H9 (cell line): Measurements from ENCODE around the gene DOCK7. TPM values are rescaled to one million over a fixed set of nuclear protein-coding genes. Genes with fewer than 3 reads are reported as not detected.

ENCODE experiments used
- DNase-seq: peaks from one replicate; pipeline ENCODE4 v3.0.0-alpha.2; 2017
- H2AFZ ChIP-seq: one replicate; pipeline ENCODE4 v1.6.1; 2013; ENCODE audit warnings: mild to moderate bottlenecking, low read length, control low read depth, moderate library complexity
- H2AK5ac ChIP-seq: 2 replicates; pipeline ENCODE4 v1.6.1; 2013; ENCODE audit warnings: low read length, control low read depth, mixed read lengths; ENCODE audit not compliant: insufficient read length
- H2BK120ac ChIP-seq: one replicate; pipeline ENCODE4 v1.6.1; 2013; ENCODE audit warnings: low read depth, mild to moderate bottlenecking, low read length, control low read depth, inconsistent platforms; ENCODE audit not compliant: poor library complexity, severe bottlenecking
- H2BK12ac ChIP-seq: 2 replicates; pipeline ENCODE4 v1.6.1; 2013; ENCODE audit warnings: low read length, control low read depth, mixed read lengths, low read depth; ENCODE audit not compliant: insufficient read length
- H2BK15ac ChIP-seq: 2 replicates; pipeline ENCODE4 v1.6.1; 2013; ENCODE audit warnings: low read depth, low read length, control low read depth
- H2BK20ac ChIP-seq: one replicate; pipeline ENCODE4 v1.6.1; 2013; ENCODE audit warnings: low read depth, mild to moderate bottlenecking, low read length, control low read depth, inconsistent platforms; ENCODE audit not compliant: poor library complexity, severe bottlenecking
- H2BK5ac ChIP-seq: 2 replicates; pipeline ENCODE4 v1.6.1; 2013; ENCODE audit warnings: low read length, control low read depth, mixed read lengths; ENCODE audit not compliant: insufficient read length
- H3K14ac ChIP-seq: 2 replicates; pipeline ENCODE4 v1.6.1; 2013; ENCODE audit warnings: low read length, control low read depth; ENCODE audit not compliant: insufficient read depth
- H3K18ac ChIP-seq: 2 replicates; pipeline ENCODE4 v1.6.1; 2013; ENCODE audit warnings: low read depth, mild to moderate bottlenecking, mixed read lengths, low read length, control low read depth; ENCODE audit not compliant: insufficient read length
- H3K23ac ChIP-seq: 2 replicates; pipeline ENCODE4 v1.6.1; 2013; ENCODE audit warnings: low read length, control low read depth, mixed read lengths, low read depth; ENCODE audit not compliant: insufficient read length
- H3K23me2 ChIP-seq: 2 replicates; pipeline ENCODE4 v1.6.1; 2013; ENCODE audit warnings: low read depth, mild to moderate bottlenecking, mixed read lengths, low read length, control low read depth; ENCODE audit not compliant: insufficient read length, poor library complexity, severe bottlenecking
- H3K27ac ChIP-seq: 2 replicates; pipeline ENCODE4 v1.5.1; 2013; ENCODE audit warnings: low read length, control low read depth, mixed read lengths, low read depth; ENCODE audit not compliant: insufficient read length
- H3K27me3 ChIP-seq: 2 replicates; pipeline ENCODE4 v1.6.1; 2013; ENCODE audit warnings: low read length, control low read depth, inconsistent platforms; ENCODE audit not compliant: insufficient read depth
- H3K4ac ChIP-seq: 2 replicates; pipeline ENCODE4 v1.6.1; 2013; ENCODE audit warnings: low read depth, mild to moderate bottlenecking, control low read depth, inconsistent platforms, low read length, moderate library complexity
- H3K4me1 ChIP-seq: 2 replicates; pipeline ENCODE4 v1.6.1; 2013; ENCODE audit warnings: low read length, control low read depth, inconsistent platforms; ENCODE audit not compliant: insufficient read depth
- H3K4me2 ChIP-seq: 2 replicates; pipeline ENCODE4 v1.6.1; 2013; ENCODE audit warnings: low read length, control low read depth, mixed read lengths; ENCODE audit not compliant: insufficient read length, insufficient read depth
- H3K56ac ChIP-seq: 2 replicates; pipeline ENCODE4 v1.6.1; 2013; ENCODE audit warnings: low read depth, mild to moderate bottlenecking, mixed read lengths, low read length, control low read depth; ENCODE audit not compliant: insufficient read length
- H3K79me1 ChIP-seq: 2 replicates; pipeline ENCODE4 v1.6.1; 2013; ENCODE audit warnings: low read depth, mild to moderate bottlenecking, moderate library complexity, low read length, control low read depth, inconsistent platforms; ENCODE audit not compliant: insufficient read depth, poor library complexity, severe bottlenecking
- H3K79me2 ChIP-seq: 2 replicates; pipeline ENCODE4 v1.6.1; 2013; ENCODE audit warnings: low read length, control low read depth, inconsistent platforms; ENCODE audit not compliant: insufficient read depth
- H3K9ac ChIP-seq: 2 replicates; pipeline ENCODE4 v1.6.1; 2013; ENCODE audit warnings: low read length, control low read depth, mixed read lengths; ENCODE audit not compliant: insufficient read length; ENCODE audit errors: extremely low read depth
- H3K9me3 ChIP-seq: one replicate; pipeline ENCODE4 v1.6.1; 2013; ENCODE audit warnings: low read depth, low read length, inconsistent platforms; ENCODE audit not compliant: control insufficient read depth
- H3T11ph ChIP-seq: one replicate; pipeline ENCODE4 v1.6.1; 2013; ENCODE audit warnings: mild to moderate bottlenecking, low read length, control low read depth, inconsistent platforms
- H4K20me1 ChIP-seq: one replicate; pipeline ENCODE4 v1.6.1; 2013; ENCODE audit not compliant: control insufficient read depth, insufficient read length, insufficient read depth
- H4K5ac ChIP-seq: 2 replicates; pipeline ENCODE4 v1.6.1; 2013; ENCODE audit warnings: low read depth, mild to moderate bottlenecking, mixed read lengths, low read length, control low read depth; ENCODE audit not compliant: insufficient read length
- H4K8ac ChIP-seq: replicated peaks from 2 replicates; pipeline ENCODE4 v1.6.1; 2013; ENCODE audit warnings: low read length, control low read depth, mixed read lengths, low read depth; ENCODE audit not compliant: insufficient read length
- H4K91ac ChIP-seq: 2 replicates; pipeline ENCODE4 v1.6.1; 2013; ENCODE audit warnings: low read depth, mild to moderate bottlenecking, moderate library complexity, mixed read lengths, low read length, control low read depth; ENCODE audit not compliant: insufficient read length
- H3K27ac Mint-ChIP-seq, 3 experiments: 2 replicates in 2 of 3; 3 replicates in 1 of 3; pipeline ENCODE4 v1.8.0; 2020 to 2021; ENCODE audit warnings: mixed read lengths in 3 of 3, mild to moderate bottlenecking in 1 of 3, moderate library complexity in 1 of 3
- H3K27me3 Mint-ChIP-seq: 2 replicates; pipeline ENCODE4 v1.8.0; 2021; ENCODE audit warnings: low read depth, mild to moderate bottlenecking, moderate library complexity, mixed read lengths
- H3K36me3 Mint-ChIP-seq, 3 experiments: 2 replicates in 2 of 3; 3 replicates in 1 of 3; pipeline ENCODE4 v1.8.0; 2020 to 2021; ENCODE audit warnings: low read depth in 3 of 3, mixed read lengths in 3 of 3; ENCODE audit not compliant: insufficient read depth in 1 of 3
- H3K4me1 Mint-ChIP-seq, 2 experiments: 2 replicates each; pipeline ENCODE4 v1.8.0; 2020; ENCODE audit warnings: mixed read lengths in 2 of 2
- H3K4me3 Mint-ChIP-seq, 2 experiments: 2 replicates in 1 of 2; 3 replicates in 1 of 2; pipeline ENCODE4 v1.8.0; 2020 to 2021; ENCODE audit warnings: mild to moderate bottlenecking in 2 of 2, mixed read lengths in 2 of 2, moderate library complexity in 1 of 2
- H3K9me3 Mint-ChIP-seq, 2 experiments: 2 replicates in 1 of 2; 3 replicates in 1 of 2; pipeline ENCODE4 v1.8.0; 2020; ENCODE audit warnings: mild to moderate bottlenecking in 2 of 2, mixed read lengths in 2 of 2, moderate library complexity in 1 of 2
- CTCF ChIP-seq: fragments of 200-600 bp; sonication (generic); conservative IDR thresholded peaks from 3 replicates; pipeline ENCODE4 v1.8.0; 2021; ENCODE audit warnings: antibody characterized with exemption, mild to moderate bottlenecking
- WGBS: extraction: QIAGEN DNeasy Blood & Tissue Kit; methylation state at CpG from one replicate; pipeline ENCODE4 v1.1.7; 2013; ENCODE audit warnings: missing lambda C conversion rate, low lambda C conversion rate, mixed read lengths; ENCODE audit not compliant: insufficient read length; ENCODE audit errors: extremely low coverage; 5-methylcytosine and 5-hydroxymethylcytosine counted together
- total RNA-seq: library from RNA; stranded (reverse); gene quantifications from 2 replicates; pipeline ENCODE4 v1.2.1, GENCODE V29; 2021

DOCK7 gene
- total RNA-seq, 1 experiment from 2014 or later = 36.8 TPM

- peaks cover under 1 to 6% (median 4%) of the 10 kb centered on the region in 3 experiments for H3K36me3 Mint-ChIP-seq
- no peak overlapping the region for H2BK12ac ChIP-seq
- no peaks in the 10 kb centered on the region for H3K9me3 Mint-ChIP-seq
- no peak overlapping the region for H2AK5ac ChIP-seq
- no peak overlapping the region for H2BK20ac ChIP-seq
- H3T11ph ChIP-seq = no peak overlapping the region
- H3K4ac ChIP-seq = no peak overlapping the region; the same call in 1 of the 2 replicates
- peak overlapping the region; percentile 92 for H3K27ac ChIP-seq
- H3K79me1 ChIP-seq = no peaks in the 10 kb centered on the region
- H3K23ac ChIP-seq = no peak overlapping the region
- H3K9me3 ChIP-seq = no peaks in the 10 kb centered on the region
- no peak overlapping the region for H4K91ac ChIP-seq
- peaks cover 16% of the 10 kb centered on the region for H3K23me2 ChIP-seq
- no peaks in the 10 kb centered on the region for H4K20me1 ChIP-seq
- no peaks in the 10 kb centered on the region for H3K27me3 ChIP-seq
- H3K4me3 Mint-ChIP-seq = peak overlapping the region; percentile 85 to 88
- peak overlapping the region; percentile 6 for H4K8ac ChIP-seq
- no peak overlapping the region for H2AFZ ChIP-seq
- H3K9ac ChIP-seq = peak overlapping the region; percentile 94
- peak overlapping the region; percentile 53 for H4K5ac ChIP-seq
- H2BK5ac ChIP-seq = peak overlapping the region; percentile 32
- no peak for TF ChIP-seq CTCF
- DNase-seq = no peak
- H3K56ac ChIP-seq = peak overlapping the region; percentile 2
- H3K4me1 ChIP-seq = no peaks in the 10 kb centered on the region
- peak overlapping the region; percentile 92 for H3K18ac ChIP-seq
- H3K4me2 ChIP-seq = peak overlapping the region; percentile 70
- H3K4me1 Mint-ChIP-seq = peaks cover 15 to 18% of the 10 kb centered on the region in 2 experiments
- H2BK120ac ChIP-seq = no peak overlapping the region
- peak overlapping the region; percentile 97 for H3K14ac ChIP-seq
- H3K79me2 ChIP-seq = peaks cover 21% of the 10 kb centered on the region
- H3K27me3 Mint-ChIP-seq = peaks cover 3% of the 10 kb centered on the region; the same call in 1 of the 2 replicates
- peak overlapping the region; percentile 94 to 100 (median 100) for H3K27ac Mint-ChIP-seq
- no peak overlapping the region for H2BK15ac ChIP-seq
- no CpG with 5 or more reads among the region's 31 CpGs for WGBS
Measured at GRCh38 chr1:62435231-62436038, 252.8 kb downstream of the DOCK7 start.
